Adrenal gland (tissue), 5 donors: ENCODE data around the gene METTL21C.

ENCODE experiments used
- CTCF ChIP-seq, 6 experiments: fragments of 450-650 bp in 4 of 6; fragments of 200-600 bp in 2 of 6; sonication (generic) in 1 of 6; IDR thresholded peaks; 1 replicate in 5 of 6; 2 replicates in 1 of 6; pipeline versions ENCODE4 v1.5.1 to v1.8.0; 2016 to 2021; ENCODE audit warnings: antibody characterized with exemption in 6 of 6, mild to moderate bottlenecking in 2 of 6, moderate library complexity in 1 of 6
- POLR2A ChIP-seq, 2 donors: fragments of 450-650 bp; IDR thresholded peaks; one replicate each; pipeline ENCODE4 v1.6.1; 2017; ENCODE audit warnings: antibody characterized with exemption in 2 of 2, mild to moderate bottlenecking in 2 of 2, moderate library complexity in 1 of 2
- donor health status: DM: no; HTN: no; CAD: no.

GRCh38 chr13:102670130-102670529 lies 24.7 kb downstream of the METTL21C start:
- TF ChIP-seq CTCF (IDR thresholded peaks at IDR 0.05) = no peak
- TF ChIP-seq POLR2A (IDR thresholded peaks at IDR 0.05) = no peak
